H1 (cell line): Measurements from ENCODE around the gene DOCK3. TPM values are rescaled to one million over a fixed set of nuclear protein-coding genes. Genes with fewer than 3 reads are reported as not detected.

Experiments used
- CTCF ChIA-PET: fragments of 300-600 bp; sonication (Branson Sonifier 250); formaldehyde crosslinking; loops from one replicate; lab custom pipeline; 2021; ENCODE audit not compliant: partially characterized antibody; lab: Charles Lee
- POLR2A ChIA-PET: fragments of 300-600 bp; sonication (Branson Sonifier 250); formaldehyde crosslinking; loops from one replicate; lab custom pipeline; 2021; ENCODE audit warnings: inconsistent platforms; ENCODE audit not compliant: partially characterized antibody; lab: Charles Lee
- DNase-seq, 2 experiments: peaks; one replicate each; pipeline versions ENCODE4 v3.0.0 to v3.0.0-alpha.2; 2010 to 2022; ENCODE audit warnings: low spot score in 2 of 2, low read depth in 1 of 2, mixed read lengths in 1 of 2
- FAIRE-seq: peaks from 2 replicates; lab custom pipeline; 2011; peaks lifted over from hg19 to GRCh38; lab: Jason Lieb, UNC
- H2AFZ ChIP-seq: 2 replicates; pipeline ENCODE4 v1.8.1; 2012; ENCODE audit warnings: low read length, inconsistent platforms
- H2AK5ac ChIP-seq: 2 replicates; pipeline ENCODE4 v1.6.1; 2013; ENCODE audit warnings: low read depth, low read length
- H2BK120ac ChIP-seq: replicated peaks from 2 replicates; pipeline ENCODE3; 2013; ENCODE audit warnings: low read depth, low read length, inconsistent platforms
- H2BK12ac ChIP-seq: 2 replicates; pipeline ENCODE4 v1.6.1; 2013; ENCODE audit warnings: low read depth, low read length
- H2BK15ac ChIP-seq: 2 replicates; pipeline ENCODE4 v1.6.1; 2013; ENCODE audit warnings: low read length
- H2BK20ac ChIP-seq: 2 replicates; pipeline ENCODE4 v1.6.1; 2013; ENCODE audit warnings: low read length
- H2BK5ac ChIP-seq: 2 replicates; pipeline ENCODE4 v1.6.1; 2013; ENCODE audit warnings: low read depth, low read length
- H3K14ac ChIP-seq: 2 replicates; pipeline ENCODE4 v1.6.1; 2013; ENCODE audit warnings: inconsistent platforms; ENCODE audit not compliant: insufficient read length
- H3K18ac ChIP-seq: 2 replicates; pipeline ENCODE4 v1.6.1; 2013; ENCODE audit warnings: low read length; ENCODE audit errors: extremely low read depth
- H3K23ac ChIP-seq: 2 replicates; pipeline ENCODE4 v1.6.1; 2013; ENCODE audit warnings: inconsistent platforms; ENCODE audit not compliant: insufficient read length
- H3K23me2 ChIP-seq: 2 replicates; pipeline ENCODE4 v1.6.1; 2013; ENCODE audit warnings: low read depth, low read length
- H3K27ac ChIP-seq: 2 replicates; pipeline ENCODE4 v1.6.1; 2011; ENCODE audit warnings: low read depth, low read length, inconsistent platforms
- H3K27me3 ChIP-seq, 4 experiments: replicated peaks in 1 of 4; 1 replicate in 1 of 4; 2 replicates in 3 of 4; pipeline versions ENCODE4 v1.6.1 to v1.8.1; 2011 to 2013; ENCODE audit warnings: low read length in 3 of 4, mild to moderate bottlenecking in 3 of 4, inconsistent platforms in 2 of 4, mixed read lengths in 2 of 4, moderate library complexity in 1 of 4; ENCODE audit not compliant: control insufficient read depth in 3 of 4, insufficient read depth in 3 of 4; ENCODE audit errors: extremely low read depth in 1 of 4
- H3K36me3 ChIP-seq, 4 experiments: 2 replicates each; pipeline versions ENCODE4 v1.6.1 to v1.8.1; 2011 to 2013; ENCODE audit warnings: mild to moderate bottlenecking in 4 of 4, low read length in 3 of 4, moderate library complexity in 2 of 4, control low read depth in 1 of 4, inconsistent platforms in 1 of 4; ENCODE audit not compliant: insufficient read depth in 4 of 4, control insufficient read depth in 2 of 4
- H3K4ac ChIP-seq: replicated peaks from 2 replicates; pipeline ENCODE3; 2013; ENCODE audit warnings: low read length, low read depth, mixed read lengths, inconsistent platforms; ENCODE audit not compliant: insufficient read length
- H3K4me1 ChIP-seq, 4 experiments: replicated peaks in 1 of 4; 1 replicate in 1 of 4; 2 replicates in 3 of 4; pipeline versions ENCODE4 v1.6.1 to v1.8.1; 2011 to 2013; ENCODE audit warnings: low read length in 3 of 4, inconsistent platforms in 2 of 4, mixed read lengths in 1 of 4; ENCODE audit not compliant: insufficient read depth in 4 of 4, control insufficient read depth in 3 of 4
- H3K4me2 ChIP-seq, 2 experiments: 2 replicates each; pipeline versions ENCODE4 v1.6.1 to v1.8.1; 2011 to 2013; ENCODE audit warnings: low read depth in 2 of 2, low read length in 2 of 2, control low read depth in 1 of 2, inconsistent platforms in 1 of 2, mild to moderate bottlenecking in 1 of 2; ENCODE audit not compliant: insufficient read depth in 1 of 2
- H3K4me3 ChIP-seq, 4 experiments: fragments of 200-600, 300-600 bp in 1 of 4; sonication (generic), shearing (Covaris generic), sonication (Bioruptor Twin) in 1 of 4; 2 replicates each; pipeline versions ENCODE4 v1.5.1 to v1.8.1; 2011 to 2016; ENCODE audit warnings: low read length in 4 of 4, low read depth in 3 of 4, control low read depth in 2 of 4, inconsistent platforms in 2 of 4, mild to moderate bottlenecking in 2 of 4, mixed read lengths in 1 of 4, moderate library complexity in 1 of 4; ENCODE audit not compliant: insufficient read depth in 2 of 4; ENCODE audit errors: extremely low read depth in 1 of 4
- H3K56ac ChIP-seq: replicated peaks from 2 replicates; pipeline ENCODE3; 2013; ENCODE audit warnings: low read depth, mild to moderate bottlenecking, mixed read lengths, low read length, inconsistent platforms; ENCODE audit not compliant: insufficient read length
- H3K79me1 ChIP-seq: 2 replicates; pipeline ENCODE4 v1.6.1; 2013; ENCODE audit warnings: low read depth, low read length, control low read depth
- H3K79me2 ChIP-seq, 2 experiments: 2 replicates each; pipeline versions ENCODE4 v1.6.1 to v1.8.1; 2012 to 2013; ENCODE audit warnings: low read length in 2 of 2, mild to moderate bottlenecking in 2 of 2, inconsistent platforms in 1 of 2; ENCODE audit not compliant: insufficient read depth in 2 of 2, control insufficient read depth in 1 of 2
- H3K9ac ChIP-seq, 4 experiments: replicated peaks in 1 of 4; 1 replicate in 1 of 4; 2 replicates in 3 of 4; pipeline versions ENCODE4 v1.6.1 to v1.8.1; 2011 to 2013; ENCODE audit warnings: low read depth in 3 of 4, low read length in 3 of 4, control low read depth in 2 of 4, mild to moderate bottlenecking in 2 of 4, moderate library complexity in 2 of 4, inconsistent platforms in 1 of 4; ENCODE audit errors: extremely low read depth in 1 of 4
- H3K9me3 ChIP-seq, 2 experiments: 2 replicates each; pipeline versions ENCODE4 v1.6.1 to v1.8.1; 2012 to 2013; ENCODE audit warnings: mild to moderate bottlenecking in 2 of 2, moderate library complexity in 2 of 2, control low read depth in 1 of 2, inconsistent platforms in 1 of 2, low read depth in 1 of 2, low read length in 1 of 2, mixed read lengths in 1 of 2; ENCODE audit not compliant: insufficient read depth in 2 of 2
- H4K20me1 ChIP-seq, 2 experiments: replicated peaks in 1 of 2; 2 replicates each; pipeline versions ENCODE3 to v1.8.1; 2011 to 2013; ENCODE audit warnings: inconsistent platforms in 2 of 2, low read length in 2 of 2, mild to moderate bottlenecking in 1 of 2; ENCODE audit not compliant: insufficient read depth in 2 of 2, control insufficient read depth in 1 of 2
- H4K5ac ChIP-seq: 2 replicates; pipeline ENCODE4 v1.6.1; 2013; ENCODE audit warnings: low read length, low read depth, mixed read lengths, inconsistent platforms; ENCODE audit not compliant: insufficient read length
- H4K8ac ChIP-seq: 2 replicates; pipeline ENCODE4 v1.8.0; 2013; ENCODE audit warnings: mild to moderate bottlenecking, moderate library complexity, low read length, inconsistent platforms; ENCODE audit not compliant: insufficient read depth; ENCODE audit errors: extremely low read depth
- H4K91ac ChIP-seq: replicated peaks from 2 replicates; pipeline ENCODE3; 2013; ENCODE audit warnings: low read length, mixed read lengths, inconsistent platforms; ENCODE audit not compliant: insufficient read length
- ASH2L ChIP-seq: fragments of 200-600, 300-600 bp; sonication (generic); IDR thresholded peaks from one replicate; pipeline ENCODE4 v1.7.1; 2017; ENCODE audit warnings: low read length
- ATF3 ChIP-seq: IDR thresholded peaks from 2 replicates; pipeline ENCODE4 v1.6.1; 2011; ENCODE audit warnings: low read depth, mild to moderate bottlenecking, low read length; ENCODE audit not compliant: insufficient read depth
- BCL11A ChIP-seq, 2 experiments: IDR thresholded peaks; one replicate each; pipeline ENCODE4 v1.6.1; 2011; ENCODE audit warnings: low read depth in 2 of 2, low read length in 2 of 2, mild to moderate bottlenecking in 2 of 2
- CHD2 ChIP-seq: IDR thresholded peaks from 2 replicates; pipeline ENCODE4 v1.6.1; 2012; ENCODE audit warnings: low read length, improper control_type of control experiment
- CTBP2 ChIP-seq: IDR thresholded peaks from 2 replicates; pipeline ENCODE4 v1.7.0; 2011; ENCODE audit warnings: borderline replicate concordance, mild to moderate bottlenecking, moderate library complexity, mixed read lengths, low read length; ENCODE audit not compliant: insufficient read depth, insufficient read length
- NANOG ChIP-seq: IDR thresholded peaks from 2 replicates; pipeline ENCODE4 v1.6.1; 2011; ENCODE audit warnings: low read length, low read depth, mild to moderate bottlenecking, inconsistent platforms; ENCODE audit not compliant: insufficient read depth, poor library complexity, severe bottlenecking
- RNF2 ChIP-seq: fragments of 200-900, 300-1000 bp; sonication (generic); IDR thresholded peaks from 2 replicates; pipeline ENCODE4 v1.7.1; 2016; ENCODE audit warnings: borderline replicate concordance, low read depth, mild to moderate bottlenecking, antibody characterized with exemption, low read length; ENCODE audit not compliant: poor library complexity, severe bottlenecking; ENCODE audit errors: missing control alignments
- SAP30 ChIP-seq: fragments of 300-600 bp; sonication (generic); IDR thresholded peaks from 2 replicates; pipeline ENCODE4 v1.7.1; 2012; ENCODE audit warnings: low read length, moderate library complexity, mild to moderate bottlenecking, inconsistent platforms; ENCODE audit not compliant: insufficient read depth, insufficient replicate concordance
- SIRT6 ChIP-seq: IDR thresholded peaks from one replicate; pipeline ENCODE4 v1.7.1; 2012; ENCODE audit warnings: low read length, inconsistent platforms
- TEAD4 ChIP-seq: IDR thresholded peaks from 2 replicates; pipeline ENCODE4 v1.6.1; 2012; ENCODE audit warnings: low read depth, low read length, inconsistent platforms, mixed read lengths
- YY1 ChIP-seq: IDR thresholded peaks from 2 replicates; pipeline ENCODE4 v1.6.1; 2011; ENCODE audit warnings: low read depth, mild to moderate bottlenecking, low read length
- WGBS, 2 experiments: shearing (Covaris generic) in 1 of 2; methylation state at CpG; one replicate each; pipeline versions ENCODE4 v1.1.6 to v1.1.7; 2013 to 2015; ENCODE audit warnings: low lambda C conversion rate in 2 of 2, mixed read lengths in 2 of 2, inconsistent platforms in 1 of 2, low coverage in 1 of 2, missing lambda C conversion rate in 1 of 2; ENCODE audit not compliant: insufficient replicate concordance in 2 of 2, insufficient coverage in 1 of 2, insufficient read length in 1 of 2; ENCODE audit errors: extremely low coverage in 1 of 2, missing lambda C conversion rate in 1 of 2; 5-methylcytosine and 5-hydroxymethylcytosine counted together
- polyA plus RNA-seq, 7 experiments: library from polyadenylated mRNA; depleted of rRNA in 3 of 7; stranded (reverse) in 5 of 7; unstranded in 2 of 7; fragments of >200 nt in 5 of 7; fragments of 200-250 nt in 2 of 7; gene quantifications; 1 replicate in 5 of 7; 2 replicates in 1 of 7; 4 replicates in 1 of 7; pipeline versions ENCODE4 v1.2.1 to v1.2.3, GENCODE V29; 2011 to 2013; ENCODE audit warnings: missing spikeins in 2 of 7, mixed read lengths in 2 of 7
- total RNA-seq: library from RNA; stranded (reverse); fragmentation: NEBNext Ultra II Directional; extraction: Animal tissue kit (Norgen Biotek cat#: 25700); gene quantifications from 2 replicates; pipeline ENCODE4 v1.2.1, GENCODE V29; 2021

The DOCK3 gene
- total and polyA plus RNA-seq, 2 of the 8 experiments (the other 6 are each of a cell fraction or from before 2014, with no cell fraction given) = 2.7 to 5.0 TPM

GRCh38 chr3:51304230-51304629, 629.5 kb downstream of the DOCK3 start:
- H3K4ac ChIP-seq = no peak overlapping the region
- 83% methylated on average over 3 of the region's 4 CpGs; no CpG with 5 or more reads in 1 of the 2 experiments for WGBS, 2 experiments
- H3K4me2 ChIP-seq = peak overlapping the region in 1 of 2 experiments; percentile 4; a peak in 1 of 4 replicates
- no peaks in the 10 kb centered on the region for H3K79me1 ChIP-seq
- H2AK5ac ChIP-seq = no peak overlapping the region
- H2BK15ac ChIP-seq = no peak overlapping the region
- no peak overlapping the region for H3K56ac ChIP-seq
- H3K23me2 ChIP-seq = no peaks in the 10 kb centered on the region; the same call in 1 of the 2 replicates
- H3K9me3 ChIP-seq = no peaks in the 10 kb centered on the region
- H2BK120ac ChIP-seq = no peak overlapping the region
- ChIA-PET POLR2A (no interaction called here), CTCF (interaction anchor here (0.9 kb wide), 1 partner anchor 204 kb away, joined by 5 read pairs; no protein-coding TSS in a partner anchor)
- H2BK12ac ChIP-seq = no peak overlapping the region
- H3K4me3 ChIP-seq = no peak overlapping the region
- H3K23ac ChIP-seq = no peak overlapping the region
- H2BK20ac ChIP-seq = no peak overlapping the region
- H4K20me1 ChIP-seq = no peaks in the 10 kb centered on the region
- FAIRE-seq (no peak), DNase-seq (no peak)
- H3K18ac ChIP-seq = no peak overlapping the region
- H2AFZ ChIP-seq = no peak overlapping the region
- H3K27me3 ChIP-seq = no peaks in the 10 kb centered on the region
- no peaks in the 10 kb centered on the region for H3K79me2 ChIP-seq
- H2BK5ac ChIP-seq = no peak overlapping the region
- H3K9ac ChIP-seq = no peak overlapping the region
- H4K5ac ChIP-seq = no peak overlapping the region
- peaks cover 0 to 3% (median 0%) of the 10 kb centered on the region in 4 experiments; a peak in 1 of 8 replicates for H3K36me3 ChIP-seq
- H4K91ac ChIP-seq = no peak overlapping the region
- no peak overlapping the region for H4K8ac ChIP-seq
- H3K4me1 ChIP-seq = peaks cover 0 to 4% (median 0%) of the 10 kb centered on the region in 4 experiments; a peak in 2 of 7 replicates
- H3K14ac ChIP-seq = no peak overlapping the region
- H3K27ac ChIP-seq = no peak overlapping the region
- TF ChIP-seq YY1 (0 out of 2 replicates have a peak, but pooled peaks have one; percentile 14), SAP30 (no peak), ASH2L (peak; percentile 33), NANOG (no peak), CTBP2 (no peak), RNF2 (no peak), SIRT6 (no peak), CHD2 (no peak), TEAD4 (no peak), BCL11A (IDR thresholded peaks at IDR 0.05; ENCODE audit: low read depth in 2 of 2, low read length in 2 of 2) (no peak), ATF3 (no peak)
